ENCODE data around the gene COMP.
"Not testable (repeated sequence)": the region's sequence is repeated elsewhere in the genome, so short reads cannot be mapped to it uniquely, and the experiment has no call there.

COMP gene

DNA sequence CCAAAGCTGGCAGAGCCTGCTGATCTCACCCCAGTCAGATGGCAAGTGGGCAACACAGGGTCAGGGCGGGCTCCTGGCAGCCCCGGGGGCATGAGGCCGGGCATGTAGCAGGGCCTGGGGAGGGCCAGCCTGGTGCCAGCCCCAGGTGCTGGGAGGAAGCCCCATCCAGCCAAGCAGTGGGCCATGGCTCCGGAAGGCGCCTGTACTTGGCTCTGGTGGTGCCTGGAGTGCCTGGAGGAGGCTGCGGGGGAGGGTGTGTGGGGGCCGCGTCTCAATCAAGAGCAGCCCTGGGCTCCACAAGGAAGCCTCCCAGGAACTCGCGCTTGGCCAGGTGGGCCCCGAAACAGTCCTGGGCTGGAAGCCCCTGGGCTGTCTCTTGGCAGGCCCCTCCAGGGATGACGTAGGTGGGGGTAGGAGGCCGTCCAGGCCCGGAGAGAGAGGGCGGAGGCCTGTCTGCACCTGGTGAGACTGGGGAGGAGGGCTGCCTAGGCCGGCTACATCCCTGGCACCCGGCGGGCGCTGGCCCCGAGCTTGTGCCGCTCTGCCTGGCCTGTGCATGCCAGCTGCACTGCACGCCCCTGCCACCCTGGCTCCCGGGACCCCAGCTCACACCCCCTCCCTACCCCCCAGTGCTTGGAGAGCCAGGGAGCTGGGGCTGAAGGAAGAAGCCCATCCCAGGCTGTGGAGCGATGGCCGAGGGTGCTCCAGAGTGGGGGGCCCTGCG, 45.9 kb downstream of the COMP start:
- FAIRE-seq, result no peak

DNA sequence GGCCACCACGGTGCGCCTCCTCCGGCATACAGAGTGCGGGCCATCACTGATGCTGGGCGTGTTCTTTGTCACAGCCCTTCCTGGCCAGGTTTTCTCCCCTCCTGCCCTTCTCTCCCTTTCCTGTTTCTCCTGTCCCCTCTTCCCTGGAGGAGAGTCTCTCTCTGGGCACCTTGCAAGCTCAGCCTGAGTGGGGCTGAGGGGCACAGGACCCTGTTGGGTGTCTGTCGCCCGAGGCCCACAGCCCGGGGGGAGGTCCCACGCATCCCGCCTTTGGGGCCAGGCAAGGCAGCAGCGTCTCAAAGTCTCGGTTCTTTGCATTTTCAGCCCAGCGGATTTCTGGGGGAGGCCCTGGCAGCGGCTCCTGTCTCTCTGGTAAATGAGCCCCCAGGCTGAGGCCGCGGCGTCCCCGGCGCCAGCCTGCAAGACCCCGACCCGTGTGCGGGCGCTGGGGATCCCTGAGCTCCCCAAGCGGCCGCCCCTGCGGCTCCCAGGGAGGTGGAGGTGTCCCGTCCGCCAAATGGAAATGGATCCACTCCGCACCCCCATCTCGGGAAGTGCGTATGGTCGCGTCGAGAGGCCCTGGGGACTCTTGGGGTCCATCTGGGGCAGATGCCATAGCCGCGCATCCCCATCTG, 47.2 kb downstream of the COMP start:
- FAIRE-seq, result no peak

DNA sequence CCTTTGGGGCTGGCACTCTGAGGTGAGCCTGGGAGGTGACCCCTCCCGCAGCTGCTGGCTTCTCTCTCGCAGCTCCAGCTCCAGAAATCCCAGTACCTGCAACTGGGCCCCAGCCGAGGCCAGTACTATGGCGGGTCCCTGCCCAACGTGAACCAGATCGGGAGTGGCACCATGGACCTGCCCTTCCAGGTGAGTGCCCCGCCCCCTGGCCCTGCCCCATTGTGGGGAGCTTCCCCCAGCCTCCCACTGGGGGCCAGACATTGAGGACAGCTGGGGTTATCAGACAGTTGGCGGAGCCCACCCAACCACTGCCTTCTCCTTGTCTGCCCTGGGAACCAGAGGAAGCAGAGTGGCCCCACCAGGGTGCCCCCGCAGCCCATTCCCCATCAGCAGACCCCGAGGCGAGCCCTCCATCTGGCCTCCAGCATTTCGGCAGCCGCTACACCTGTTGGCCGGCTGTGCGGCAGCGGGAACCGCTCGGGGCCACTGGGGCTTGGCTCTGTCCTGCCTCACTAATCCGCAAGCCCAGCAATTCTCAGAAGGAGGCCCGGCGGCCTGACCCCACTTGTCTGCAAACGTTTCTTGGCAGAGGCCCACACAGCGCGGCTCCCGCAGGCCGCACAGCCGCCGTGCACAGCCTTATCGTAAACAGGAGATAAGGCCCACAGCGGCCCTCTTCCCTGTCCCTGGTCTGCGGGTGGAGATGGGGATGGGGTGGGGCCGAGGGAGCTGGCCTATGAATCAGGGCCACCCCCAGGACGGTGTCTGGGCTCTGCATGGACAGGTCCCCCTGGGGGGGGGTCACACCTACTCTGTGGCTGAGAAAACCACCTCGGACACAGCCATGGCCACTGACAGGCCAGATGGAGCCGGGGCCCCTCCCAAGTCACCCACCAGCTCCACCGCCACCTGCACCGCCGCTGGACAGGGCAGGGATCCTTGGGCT, 48.0 kb downstream of the COMP start:
- FAIRE-seq, result no peak

DNA sequence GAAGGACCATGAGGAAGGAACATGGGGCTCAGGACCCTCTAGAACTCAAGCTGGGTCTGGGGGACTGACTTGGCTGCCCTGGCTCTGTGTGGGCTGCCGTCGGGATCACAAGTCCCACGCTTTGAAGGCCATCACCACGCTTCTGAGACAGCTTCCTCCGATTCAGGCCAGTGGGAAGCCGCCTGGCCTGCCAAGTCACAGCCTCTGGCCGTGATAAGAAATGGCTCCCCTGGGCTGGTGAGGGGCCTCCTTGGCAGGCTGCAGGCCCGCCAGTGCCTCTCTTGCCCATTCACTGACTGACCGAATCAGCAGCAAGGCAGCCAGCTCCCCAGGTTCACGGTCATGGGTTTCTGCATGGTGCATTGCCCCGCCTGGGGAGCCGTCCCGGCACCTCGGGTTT, 48.8 kb downstream of the COMP start:
- FAIRE-seq, result no peak

DNA sequence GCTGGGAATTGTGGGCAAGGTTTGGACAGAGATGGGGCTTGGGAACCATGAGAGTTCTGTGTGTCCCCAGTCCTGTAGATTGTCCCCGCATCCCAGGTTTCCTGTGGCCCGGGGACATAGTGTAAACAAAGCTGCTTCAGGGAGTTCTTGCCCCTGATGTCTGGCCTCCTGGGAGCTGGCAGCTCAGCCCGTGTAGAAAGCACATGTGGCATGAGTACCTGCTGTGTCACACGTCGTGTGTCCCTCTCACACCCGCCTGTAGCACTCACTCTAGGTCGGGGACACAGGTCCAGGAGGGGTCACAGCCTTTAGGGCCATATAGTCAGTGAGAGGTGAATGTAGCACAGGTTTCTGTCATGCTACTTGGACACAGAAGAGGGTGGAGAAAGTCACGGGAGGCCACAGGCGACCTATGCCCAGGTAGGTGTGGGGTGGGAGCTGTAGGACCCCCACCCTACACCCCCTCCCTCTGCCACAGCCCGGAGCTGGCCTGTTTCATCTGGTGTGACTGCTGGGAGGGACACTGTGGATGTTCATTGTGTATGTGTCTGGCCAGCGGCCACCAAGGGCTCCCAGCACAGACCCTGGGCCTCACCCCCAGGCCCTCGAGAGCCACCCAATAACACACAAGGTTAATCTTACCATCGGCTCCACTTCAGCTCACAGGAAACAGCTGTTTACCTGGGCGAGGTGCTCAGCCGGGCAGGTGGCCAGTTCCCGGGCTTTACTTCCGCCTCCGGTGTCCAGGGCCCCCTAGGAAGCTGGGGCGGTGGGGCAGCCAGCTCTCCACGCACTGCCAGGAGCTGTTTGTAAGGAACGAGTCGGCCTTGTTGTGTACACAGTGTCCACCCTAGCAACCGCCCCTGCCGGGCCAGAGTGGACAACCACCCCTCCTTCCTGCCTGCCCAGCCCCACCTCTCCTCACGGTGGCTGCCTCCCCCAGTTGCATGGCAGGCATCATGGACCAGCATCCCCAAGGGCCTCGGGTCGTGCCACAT, 49.7 kb downstream of the COMP start:
- FAIRE-seq, result no peak

DNA sequence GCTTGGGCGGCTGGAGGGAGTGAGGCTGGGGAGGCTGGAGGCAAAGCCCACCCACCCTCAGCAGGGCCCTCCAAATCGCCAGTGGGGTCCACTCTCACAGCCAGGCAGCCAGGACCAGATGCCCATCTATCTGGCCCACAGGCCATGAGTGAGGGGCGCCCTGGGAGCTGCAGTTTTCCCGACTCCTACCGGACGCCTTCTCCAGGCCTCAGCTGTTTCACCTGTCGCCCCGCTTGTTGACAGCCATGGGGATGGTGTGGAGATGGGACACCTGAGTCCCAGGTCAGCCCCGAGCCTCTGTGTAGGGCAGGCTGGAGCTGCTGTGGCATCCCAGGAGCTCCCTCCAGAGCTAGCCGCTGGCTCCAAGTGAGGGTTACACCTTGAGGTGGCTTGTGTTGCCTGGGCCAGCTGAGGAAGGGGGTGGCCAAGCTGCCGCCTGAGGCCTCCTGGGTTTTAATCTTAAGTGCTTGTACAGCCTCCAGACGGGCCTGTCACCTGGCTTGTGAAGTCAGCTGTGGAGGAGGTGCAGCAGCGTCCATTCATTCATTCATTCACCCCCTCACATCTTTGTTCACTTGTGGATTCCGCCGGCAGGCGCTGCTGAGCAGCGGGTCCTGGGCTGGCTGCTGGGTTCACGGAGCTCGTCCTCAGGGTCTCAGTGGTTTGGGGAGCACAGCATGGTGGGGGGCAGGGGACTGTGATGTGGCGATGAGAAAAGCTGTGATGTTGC, 52.0 kb downstream of the COMP start:
- no peak for FAIRE-seq

DNA sequence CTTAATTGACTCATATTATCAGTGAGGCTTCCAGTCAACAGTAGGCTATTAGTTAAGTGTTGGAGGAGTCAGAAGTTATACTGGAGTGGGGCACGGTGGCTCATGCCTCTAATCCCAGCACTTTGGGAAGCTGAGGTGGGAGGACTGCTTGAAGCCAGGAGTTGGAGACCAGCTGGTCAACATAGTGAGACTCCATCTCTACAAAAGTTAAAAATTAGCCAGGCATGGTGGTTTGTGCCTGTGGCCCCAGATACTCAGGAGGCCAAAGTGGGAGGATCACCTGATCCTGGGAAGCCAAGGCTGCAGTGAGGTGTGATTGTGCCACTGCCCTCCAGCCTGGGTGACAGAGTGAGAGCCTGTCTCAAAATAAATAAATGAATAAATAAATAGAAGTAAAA, 53.2 kb downstream of the COMP start:
- no peak for FAIRE-seq

DNA sequence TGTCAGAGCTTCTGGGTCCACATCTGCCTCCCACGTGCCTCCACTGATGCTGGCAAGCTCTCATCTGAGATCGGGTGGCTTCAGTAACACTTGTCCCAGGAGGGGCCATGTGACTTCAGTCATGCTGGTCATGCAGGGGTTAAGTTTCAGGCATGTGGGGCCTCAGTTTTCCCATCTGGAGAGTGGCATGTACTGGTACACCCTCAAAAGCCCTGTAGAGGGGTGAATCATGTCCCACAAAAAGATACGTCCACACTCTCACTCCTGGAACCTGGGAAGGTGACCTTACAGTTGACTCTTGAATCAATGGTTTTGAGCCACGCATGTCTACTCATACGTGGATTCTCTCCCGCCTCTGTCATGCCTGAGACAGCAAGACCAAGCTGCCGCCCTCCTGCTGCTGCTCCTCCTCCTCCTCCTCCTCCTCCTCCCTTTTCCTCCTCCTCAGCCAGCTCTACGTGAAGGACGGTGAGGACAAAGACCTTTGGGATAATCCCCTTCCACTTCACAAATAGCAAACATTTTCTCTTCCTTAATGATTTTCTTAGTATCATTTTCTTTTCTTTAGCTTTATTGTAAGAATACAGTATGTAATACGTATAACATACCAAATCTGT, 53.7 kb downstream of the COMP start:
- no peak for FAIRE-seq

DNA sequence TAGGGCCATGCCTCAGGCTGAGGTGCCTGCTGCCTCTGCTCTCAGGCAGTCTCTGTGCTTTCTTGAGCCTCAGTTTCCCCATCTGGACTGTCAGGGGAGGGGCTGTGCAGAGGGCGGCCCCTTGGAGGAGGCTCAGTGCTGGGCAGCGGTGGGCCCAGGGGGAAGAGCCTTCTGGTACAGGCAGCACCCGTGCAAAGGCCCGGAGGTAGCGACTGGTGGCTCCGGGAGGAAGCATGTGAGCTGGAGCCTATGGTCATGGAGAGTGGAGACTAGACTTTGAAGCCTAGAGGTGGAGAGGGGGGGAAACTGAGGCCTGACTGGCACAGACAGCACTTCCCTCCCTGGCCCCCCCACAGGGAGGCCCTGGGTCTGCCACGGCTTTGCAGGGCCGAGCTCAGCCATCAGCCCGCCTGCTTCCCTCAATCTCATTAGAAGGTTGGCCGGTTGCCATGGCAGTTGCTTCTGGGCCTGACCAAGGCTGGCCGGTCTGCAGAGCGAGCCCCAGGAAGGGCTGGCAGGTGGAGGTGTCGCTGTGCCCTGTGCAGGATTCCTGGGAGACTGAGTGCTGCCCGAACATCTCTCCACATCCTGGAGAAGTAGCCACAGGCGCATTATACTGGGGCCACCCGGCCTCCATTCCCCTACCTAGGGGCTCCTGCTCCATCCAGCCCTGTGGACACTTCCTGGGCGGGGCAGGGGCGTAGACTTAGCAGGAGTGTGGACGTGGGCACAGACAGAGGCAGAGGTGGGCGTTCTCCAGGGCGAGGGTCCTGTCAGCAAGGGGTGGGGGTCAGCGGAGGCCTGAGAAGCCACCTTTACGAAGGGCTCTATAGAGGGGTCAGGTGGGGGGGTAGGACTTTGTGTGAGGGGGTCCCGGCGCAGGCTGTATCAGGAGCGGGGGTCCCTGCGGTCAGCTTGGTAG, 54.4 kb downstream of the COMP start:
- no peak for FAIRE-seq

DNA sequence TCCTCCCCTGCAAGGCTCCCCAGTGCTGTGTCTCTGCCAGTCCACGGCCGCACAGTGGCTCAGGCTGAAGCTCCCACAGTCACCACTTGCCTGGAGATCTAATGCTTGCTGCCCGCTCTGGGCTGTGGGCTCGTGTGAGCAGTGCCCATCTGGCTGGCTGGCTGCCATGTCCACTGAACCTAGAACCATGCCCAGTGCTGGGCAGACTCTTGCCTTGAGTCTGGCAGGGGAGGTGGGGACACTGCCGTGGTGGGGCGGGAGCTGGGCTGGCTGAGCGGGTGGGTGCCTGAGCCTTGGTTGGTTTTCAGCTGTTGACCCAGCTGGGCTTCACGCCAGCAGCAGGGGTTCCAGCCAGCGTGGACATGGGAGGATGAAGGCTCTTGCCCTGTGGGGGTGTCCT, 55.4 kb downstream of the COMP start:
- FAIRE-seq, result no peak

DNA sequence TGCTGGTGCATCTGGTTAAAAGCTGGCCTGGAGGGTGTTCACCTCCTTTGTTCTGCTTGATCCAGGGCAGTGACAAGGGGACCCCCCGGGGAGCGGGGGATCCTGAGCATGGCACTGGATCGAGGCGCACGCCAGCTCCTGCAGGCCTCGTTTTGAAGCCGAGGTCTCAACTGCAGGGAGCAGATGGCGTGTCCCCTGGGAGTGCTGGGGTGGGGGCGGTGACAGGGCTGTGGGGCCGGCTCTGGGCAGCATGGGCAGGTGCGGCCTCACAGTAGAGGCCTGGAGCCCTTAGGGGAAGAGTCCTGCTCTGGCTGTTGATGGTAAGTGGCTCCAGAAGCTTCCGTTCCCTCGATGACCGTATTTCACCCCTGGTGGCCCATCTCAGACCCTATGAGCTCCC, 55.8 kb downstream of the COMP start:
- FAIRE-seq, result no peak

DNA sequence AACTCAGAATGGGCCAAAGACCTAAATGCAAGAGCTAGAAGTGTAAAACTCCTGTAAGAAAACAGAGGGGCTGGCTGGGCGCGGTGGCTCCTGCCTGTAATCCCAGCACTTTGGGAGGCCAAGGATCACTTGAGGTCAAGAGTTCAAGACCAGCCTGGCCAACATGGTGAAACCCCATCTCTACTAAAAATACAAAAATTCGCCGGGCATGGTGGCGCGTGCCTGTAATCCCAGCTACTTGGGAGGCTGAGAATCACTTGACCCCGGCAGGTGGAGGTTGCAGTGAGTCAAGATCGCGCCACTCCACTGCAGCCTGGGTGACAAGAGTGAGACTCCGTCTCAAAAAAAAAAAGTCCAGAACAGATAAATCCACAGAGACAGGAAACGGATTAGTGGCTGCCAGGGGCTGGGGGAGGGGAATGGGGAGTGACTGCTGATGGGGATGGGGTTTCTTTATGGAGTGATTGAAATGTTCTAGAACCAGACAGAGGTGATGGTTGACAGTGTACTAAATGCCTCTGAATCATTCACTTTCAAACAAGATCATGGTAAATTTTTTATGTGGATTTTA, 57.3 kb downstream of the COMP start:
- not testable (repeated sequence) for FAIRE-seq

DNA sequence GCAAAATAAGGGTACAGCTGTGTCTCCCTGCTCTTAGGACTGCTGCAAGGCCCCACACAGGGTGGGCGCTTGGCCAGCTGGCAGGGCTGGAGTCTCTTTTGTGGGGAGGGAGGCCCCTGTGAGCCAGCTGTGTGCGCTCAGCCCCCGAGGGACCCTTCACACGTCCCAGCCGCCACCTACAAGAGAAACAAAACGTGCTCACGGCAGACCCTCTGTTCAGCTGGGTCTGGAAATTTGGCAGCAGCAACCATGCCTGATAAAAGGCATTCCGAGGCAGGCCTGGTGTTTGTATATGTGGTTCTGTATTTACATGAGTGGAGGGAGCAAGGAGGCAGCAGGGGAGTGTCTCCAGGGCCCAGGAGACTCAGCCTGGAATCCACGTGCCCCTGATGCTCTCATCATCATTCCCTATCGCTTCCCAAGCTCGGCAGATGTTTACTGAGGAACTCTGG, 57.9 kb downstream of the COMP start:
- FAIRE-seq, result no peak

Data from G401.6 (cell line).